Stimulated activated CD4-positive, alpha-beta T cell treated with anti-CD3 and anti-CD28 coated beads, Interleukin-12 subunit alpha, Interleukin-12 subunit beta, amount 100 ng/mL, for 24 hours (primary cell): ENCODE measurements around the gene CREBBP.

Experiments used
- DNase-seq, 2 experiments: peaks; one replicate each; pipeline ENCODE4 v3.0.0-alpha.2; 2020; ENCODE audit warnings: low read depth in 2 of 2

CREBBP gene

DNA sequence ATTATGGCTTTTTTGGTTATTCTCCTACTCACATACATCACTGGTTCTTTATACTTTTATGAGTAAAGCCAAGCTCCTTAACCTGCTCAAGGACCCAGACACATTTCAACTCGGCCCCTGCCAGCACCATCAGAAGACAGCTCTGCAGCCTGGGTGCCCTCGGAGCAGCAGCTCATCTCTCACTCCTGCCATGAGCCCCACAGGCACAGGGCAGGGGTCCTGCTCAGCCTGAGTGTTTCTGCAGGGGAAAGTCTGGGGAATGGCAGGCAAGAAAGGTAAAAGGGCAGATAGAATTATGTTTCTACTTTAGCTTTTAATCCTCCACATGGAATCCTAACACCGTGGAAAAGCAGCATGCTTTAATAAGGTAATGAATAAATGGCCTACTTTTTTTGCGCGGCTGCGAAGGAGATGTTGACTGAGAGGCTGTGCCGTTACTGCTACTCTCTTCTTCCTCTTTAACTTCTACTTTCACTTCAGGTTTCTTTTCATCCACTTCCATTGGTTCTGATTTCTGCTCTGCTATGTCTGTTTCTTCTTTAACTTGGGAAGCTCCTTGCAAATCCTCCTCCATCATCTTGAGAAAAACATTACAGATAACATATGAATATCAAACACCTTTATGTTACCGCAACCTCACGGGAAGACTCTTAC lies 113.1 kb downstream of the CREBBP start:
- no peak for DNase-seq

DNA sequence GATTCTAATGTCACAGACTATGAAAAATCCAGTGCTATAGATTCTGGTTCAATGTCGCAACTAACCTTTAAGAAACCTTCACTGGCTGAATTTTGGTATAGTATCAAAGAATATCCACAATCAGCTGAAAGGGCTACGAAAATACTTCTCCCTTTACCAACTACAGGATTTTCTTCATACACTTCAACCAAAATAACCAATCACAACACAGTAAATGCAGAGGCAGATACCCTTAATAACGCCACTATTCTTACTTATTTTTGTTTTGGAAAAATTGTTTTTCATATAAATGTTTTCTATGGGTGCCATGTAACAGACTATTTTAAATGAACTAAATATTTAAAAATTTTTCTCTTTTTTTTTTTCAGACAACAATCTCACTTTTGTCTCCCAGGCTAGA lies 114.3 kb downstream of the CREBBP start:
- no peak for DNase-seq

DNA sequence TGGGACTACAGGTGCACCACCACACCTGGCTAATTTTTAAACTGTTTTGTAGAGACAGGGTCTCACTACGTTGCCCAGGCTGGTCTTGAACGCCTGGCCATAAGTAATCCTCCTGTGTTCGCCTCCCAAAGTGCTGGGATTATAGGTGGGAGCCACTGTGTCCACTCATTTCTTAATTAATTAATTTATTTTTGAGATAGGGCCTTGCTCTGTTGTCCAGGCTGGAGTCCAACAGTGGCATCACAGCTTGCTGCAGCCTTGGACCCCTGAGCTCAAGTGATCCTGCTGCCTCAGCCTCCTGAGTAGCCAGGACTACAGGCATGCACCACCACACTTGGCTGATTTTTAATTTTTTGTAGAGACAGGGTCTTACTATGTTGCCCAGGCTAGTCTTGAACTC lies 116.1 kb downstream of the CREBBP start:
- no peak for DNase-seq

DNA sequence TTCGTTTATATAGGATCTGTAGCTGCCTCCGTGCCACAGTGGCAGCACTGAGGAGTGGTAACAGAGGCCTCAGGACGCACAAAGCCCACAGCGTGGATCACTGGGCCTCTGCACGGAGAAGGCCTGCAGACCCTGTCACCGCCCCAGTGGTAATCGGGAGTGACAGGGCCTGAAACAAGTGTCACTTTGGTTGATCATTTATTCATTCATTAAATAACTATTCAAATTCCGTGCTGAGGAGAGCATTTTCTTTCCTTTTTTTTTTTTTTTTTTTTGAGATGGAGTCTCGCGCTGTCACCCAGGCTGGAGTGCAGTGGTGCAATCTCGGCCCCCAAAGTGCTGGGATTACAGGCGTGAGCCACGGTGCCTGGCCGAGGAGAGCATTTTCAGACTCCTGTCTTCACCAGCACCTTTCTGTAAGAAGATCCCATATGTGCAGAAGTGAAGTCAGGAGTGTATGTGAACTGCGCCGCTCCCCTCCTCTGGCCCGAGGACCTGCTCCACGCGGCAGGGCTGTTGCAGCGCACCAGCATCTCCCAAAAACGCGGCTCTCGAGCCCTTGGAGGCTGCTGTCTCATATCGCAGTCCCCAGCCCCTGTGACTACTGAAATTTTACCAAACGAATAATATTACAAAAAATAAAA lies 118.3 kb downstream of the CREBBP start:
- DNase-seq: no peak

DNA sequence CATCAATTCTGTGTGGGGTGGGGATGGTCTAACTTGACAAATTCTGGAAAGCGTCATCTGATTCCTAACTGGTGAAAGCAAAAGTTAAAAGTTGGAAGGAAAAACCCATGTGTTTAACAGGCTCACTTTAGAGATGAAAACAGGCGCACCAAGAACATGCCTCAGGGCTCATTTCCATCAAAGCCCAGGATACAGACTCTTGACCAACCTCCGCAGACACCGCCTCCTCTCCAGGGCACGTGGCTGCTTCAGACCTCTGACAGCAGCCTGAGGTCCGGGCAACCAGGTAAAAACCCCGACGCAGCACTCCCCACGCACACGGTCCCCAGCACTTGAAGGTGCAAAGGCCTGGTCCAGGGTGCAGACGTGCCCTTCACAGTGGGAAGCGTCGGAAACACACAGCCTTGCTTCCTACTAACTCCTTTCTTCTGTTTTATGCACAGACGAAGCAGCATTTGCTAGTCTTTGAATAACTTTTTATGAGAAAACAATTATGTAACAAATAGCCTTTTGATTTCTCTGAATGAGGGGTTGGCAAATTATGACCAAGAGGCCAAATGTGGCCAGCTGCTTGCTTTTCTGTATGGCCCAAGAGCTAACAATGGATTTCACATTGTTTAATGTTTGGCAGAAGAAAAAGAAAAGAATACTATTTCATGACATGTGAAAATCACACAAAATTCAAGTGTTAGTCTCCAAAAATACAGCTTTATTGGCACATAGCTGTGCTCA lies 119.0 kb downstream of the CREBBP start:
- no peak for DNase-seq

DNA sequence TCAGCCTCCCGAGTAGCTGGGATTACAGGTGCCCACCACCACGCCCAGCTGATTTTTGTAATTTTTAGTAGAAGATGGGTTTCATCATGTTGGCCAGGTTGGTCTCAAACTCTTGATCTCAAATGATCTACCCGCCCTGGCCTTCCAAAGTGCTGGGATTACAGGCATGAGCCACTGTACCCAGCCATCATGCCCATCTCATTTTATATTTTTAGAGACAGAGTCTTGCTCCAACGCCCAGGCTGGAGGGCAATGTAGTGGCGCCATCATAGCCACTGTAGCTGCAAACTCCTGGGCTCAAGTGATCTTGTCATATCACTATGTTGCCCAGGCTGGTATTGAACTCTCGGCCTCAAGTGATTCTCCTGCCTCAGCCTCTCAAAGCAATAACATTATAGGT lies 120.0 kb downstream of the CREBBP start:
- DNase-seq: no peak

DNA sequence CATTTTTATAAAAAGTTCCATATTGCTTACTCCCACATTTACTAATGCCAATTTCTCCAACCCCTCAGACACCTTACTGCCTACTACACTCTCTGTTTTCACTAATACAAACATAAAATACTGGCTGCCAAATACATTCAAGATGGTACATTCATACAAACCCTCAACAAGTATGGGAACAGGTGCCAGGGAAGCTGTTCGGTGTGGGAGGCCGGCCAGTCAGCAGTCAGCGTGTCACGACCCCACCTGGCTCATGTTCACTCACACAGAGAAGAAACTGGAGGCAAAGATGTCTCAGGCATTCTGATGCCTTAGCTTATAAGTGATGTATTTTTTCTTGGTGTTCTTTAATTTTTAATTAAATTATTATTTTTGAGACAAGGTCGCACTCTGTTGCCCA lies 120.8 kb downstream of the CREBBP start:
- DNase-seq: no peak

DNA sequence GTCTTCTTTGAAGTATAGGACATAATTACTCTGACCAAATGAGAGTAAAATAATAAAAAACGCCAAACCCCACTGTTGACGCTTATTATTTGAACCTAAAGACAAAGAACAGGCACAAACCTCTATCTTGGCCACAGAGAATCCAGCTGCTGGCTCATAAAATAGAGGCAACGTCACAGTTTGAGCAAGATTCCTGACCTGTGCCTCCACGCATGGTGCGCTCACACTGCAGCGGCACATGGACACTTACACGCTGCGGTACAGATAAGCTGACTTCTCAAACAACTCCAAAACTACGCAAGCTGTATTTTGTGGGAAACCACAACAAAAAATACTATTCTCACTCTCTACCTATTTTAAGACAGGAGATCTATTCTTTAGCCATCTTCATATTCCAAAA lies 124.4 kb downstream of the CREBBP start:
- DNase-seq: no peak

DNA sequence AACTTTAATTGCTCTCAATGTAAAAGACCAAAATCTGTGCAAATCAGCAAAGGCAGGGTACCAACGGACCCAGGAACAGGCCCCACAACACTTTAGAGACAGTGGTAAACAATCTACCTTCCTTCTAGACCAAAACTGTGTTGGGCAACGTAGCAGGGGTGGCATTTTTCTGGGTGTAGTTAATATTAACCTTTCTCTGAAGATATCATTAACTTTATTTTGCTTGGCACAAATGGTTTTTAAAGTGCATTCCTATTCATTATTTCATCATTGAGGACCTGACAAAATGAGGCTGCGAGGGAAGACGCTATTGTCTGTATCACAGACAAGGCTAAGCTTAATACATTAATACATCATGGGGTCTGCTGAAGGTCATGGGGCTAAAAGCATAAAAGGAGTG lies 125.3 kb downstream of the CREBBP start:
- DNase-seq: no peak

DNA sequence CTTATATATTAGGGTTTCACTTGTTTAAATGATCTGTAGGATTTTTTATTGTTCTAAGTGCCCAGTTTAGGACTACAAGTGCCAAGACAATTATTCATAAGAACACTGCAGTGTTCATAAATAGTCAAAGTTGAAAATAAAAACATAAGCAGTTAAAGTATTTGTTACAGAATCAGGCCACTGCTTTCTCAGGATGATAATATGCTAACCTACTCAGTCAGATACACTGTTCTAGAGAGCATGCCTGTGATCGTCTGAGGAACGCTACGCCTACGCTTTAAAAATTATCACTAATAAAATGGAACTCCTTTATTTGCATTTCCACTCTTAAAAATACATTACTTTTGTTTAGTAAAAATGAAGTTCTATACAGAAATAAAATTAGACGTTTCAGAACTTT lies 125.7 kb downstream of the CREBBP start:
- DNase-seq: no peak

DNA sequence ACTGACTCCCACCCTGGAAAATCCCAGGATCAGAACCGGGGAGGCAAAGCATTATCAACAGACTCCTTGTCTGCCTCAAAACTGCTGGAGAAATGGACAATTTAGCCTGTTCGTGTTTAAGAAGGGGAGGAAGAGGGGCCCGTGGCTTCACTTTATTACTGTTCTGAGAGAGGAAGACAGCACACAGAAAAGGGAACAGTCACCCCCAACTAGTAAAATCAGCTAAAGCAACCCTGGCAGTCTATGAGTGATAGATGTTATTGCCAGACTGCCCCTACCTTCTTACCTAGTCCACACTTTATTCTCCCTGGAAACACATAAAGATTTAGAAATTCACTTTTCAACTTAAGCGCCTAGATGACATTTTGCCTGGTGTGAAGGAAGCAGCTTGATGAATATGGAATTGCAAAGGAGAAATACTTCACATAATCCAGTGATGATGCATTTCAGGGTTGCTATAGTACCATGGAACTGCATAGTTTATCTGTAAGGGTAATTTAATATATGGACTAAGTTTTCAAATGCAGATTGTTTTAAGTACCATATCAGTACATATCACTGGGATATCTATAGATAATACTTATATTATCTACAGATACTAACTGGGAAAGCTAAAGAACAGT lies 126.3 kb downstream of the CREBBP start:
- DNase-seq: no peak

DNA sequence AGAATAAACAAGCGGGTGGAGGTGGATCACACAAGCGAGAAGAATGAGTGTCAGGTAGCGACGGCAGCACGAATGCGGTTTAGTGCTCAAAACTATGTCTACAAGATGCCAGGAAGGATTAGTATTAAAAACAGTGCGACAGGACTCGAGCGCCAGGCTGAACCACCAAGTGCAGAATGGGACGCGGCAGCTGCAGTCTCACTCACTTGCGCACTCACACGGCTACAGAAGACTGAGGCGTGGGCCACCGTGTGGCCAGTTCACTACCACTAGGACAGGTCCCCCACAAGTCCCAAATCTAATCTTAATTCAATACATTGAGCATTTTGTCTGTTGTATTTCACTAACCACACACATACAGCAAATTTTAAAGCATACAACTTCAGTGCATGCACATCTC lies 127.5 kb downstream of the CREBBP start:
- DNase-seq: no peak

DNA sequence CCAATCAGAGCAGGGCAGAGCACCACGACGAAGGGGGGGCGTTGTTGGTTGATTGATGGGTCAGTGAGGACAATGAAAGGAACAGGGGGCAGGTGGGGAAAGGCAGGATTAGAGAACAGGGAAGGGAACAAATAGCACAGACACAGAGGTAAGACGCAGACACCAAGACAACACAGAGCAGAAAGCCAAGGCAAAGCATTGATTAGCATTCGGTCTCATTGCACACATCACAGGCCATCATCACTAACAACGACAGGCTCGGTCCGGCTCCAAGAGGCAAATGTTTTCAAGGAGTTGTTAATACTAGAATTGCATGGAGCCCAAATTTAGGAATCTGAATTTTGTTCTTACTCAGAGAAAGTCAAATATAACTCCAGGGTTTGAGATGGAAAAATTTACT lies 128.6 kb downstream of the CREBBP start:
- DNase-seq: no peak

DNA sequence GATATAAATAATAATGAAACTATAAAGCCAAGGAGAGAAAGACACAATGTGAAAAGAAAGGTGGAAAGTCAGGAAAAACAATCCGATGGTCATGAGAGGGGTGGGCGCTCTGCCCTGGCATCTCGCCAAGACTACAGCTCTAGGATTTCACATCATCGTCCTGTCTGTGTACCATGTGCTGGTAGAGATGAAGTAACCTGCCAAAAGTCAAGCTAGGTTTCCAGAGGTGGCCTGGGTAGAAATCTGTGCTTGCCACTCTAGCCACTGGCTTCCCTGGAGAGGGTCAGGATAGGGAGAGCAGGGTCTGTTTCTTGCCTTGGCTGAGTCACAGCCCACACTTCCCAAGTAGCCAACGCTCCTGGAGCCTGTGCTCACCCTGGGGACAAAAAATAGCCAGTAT lies 132.2 kb downstream of the CREBBP start:
- no peak for DNase-seq

DNA sequence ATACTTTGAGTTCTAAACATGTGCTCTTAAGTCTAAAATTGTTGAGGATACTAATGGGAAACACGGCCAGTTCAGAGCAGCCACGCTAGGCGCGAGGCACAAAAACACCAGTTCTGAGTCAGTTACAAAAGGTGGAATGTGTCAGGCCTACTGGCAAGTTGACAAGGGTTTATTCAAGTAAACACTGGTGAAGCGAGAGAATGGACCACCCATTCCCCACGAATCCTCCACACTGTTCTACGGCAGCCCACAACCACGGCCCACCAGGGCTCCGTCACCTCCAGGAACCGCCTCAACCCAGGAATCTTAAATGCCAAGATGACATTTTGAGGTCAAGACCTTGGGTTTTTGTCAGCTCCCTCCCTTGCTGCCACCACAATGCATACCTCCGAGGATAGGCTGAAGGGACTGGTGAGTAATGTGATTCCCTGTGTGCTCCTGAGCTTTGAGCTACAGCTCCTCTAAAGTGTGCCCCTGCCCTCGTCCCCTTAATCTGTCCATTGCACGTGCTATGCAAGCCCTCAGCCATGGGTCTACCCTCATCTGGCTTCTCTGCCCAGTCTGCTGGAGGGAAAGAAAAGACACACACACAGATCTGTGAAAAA lies 134.7 kb downstream of the CREBBP start:
- no peak for DNase-seq

DNA sequence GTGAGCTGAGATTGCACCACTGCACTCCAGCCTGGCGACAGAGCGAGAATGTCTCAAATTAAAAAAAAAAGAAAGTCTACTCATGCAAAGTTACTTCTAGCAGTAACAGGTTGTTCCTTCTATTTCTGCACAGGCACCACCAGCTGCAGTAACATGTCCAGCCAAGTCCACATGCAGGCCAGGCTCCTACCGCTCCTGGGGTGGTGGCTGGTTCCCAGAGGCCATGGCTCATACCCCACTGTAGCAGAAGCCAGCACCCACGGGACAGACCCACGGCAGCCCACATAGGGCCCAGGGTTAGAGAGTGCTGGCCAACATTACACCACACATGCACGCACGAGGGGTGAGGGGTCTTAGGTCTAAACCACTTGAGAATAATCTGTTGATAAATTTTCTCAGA lies 136.5 kb downstream of the CREBBP start:
- DNase-seq: no peak

DNA sequence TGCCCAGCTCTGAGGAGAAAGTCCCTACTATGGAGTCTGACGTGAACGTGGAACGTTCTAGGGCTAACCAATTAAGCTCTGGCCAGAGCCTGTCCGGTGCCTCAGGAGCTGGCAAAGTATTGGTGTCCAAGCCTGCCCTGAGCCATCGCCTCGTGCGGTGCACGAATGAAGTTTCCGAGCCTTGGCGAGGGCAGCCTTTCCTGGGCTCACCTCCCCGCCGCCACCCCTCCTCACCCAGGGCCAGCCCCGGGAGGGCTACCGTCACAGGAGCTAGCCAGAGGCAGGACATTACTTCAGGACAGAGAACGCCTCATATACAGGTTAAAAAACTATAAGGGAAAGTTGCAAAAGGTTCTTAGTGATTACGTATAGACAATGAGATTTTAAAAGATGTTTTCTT lies 139.6 kb downstream of the CREBBP start:
- DNase-seq: no peak

DNA sequence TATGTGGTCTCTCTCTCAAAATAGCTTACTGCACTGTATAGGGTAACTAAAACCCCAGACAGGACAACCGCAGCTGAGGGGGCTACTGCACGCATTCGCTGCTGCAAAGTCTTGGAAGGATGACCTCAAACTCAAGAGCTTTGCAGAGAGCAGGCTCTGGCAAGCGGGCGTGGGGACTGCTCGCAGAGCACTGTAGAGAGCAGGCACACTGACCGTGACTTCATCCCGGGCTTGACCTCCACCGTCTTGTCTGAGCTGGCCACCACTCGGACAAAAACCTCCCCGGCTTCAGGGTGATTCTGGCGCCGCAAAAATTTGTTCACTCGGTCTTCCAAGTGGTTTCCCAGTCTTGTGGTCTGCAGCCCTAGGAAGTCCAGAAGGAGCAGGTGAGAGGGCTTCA lies 140.3 kb downstream of the CREBBP start:
- DNase-seq: no peak

DNA sequence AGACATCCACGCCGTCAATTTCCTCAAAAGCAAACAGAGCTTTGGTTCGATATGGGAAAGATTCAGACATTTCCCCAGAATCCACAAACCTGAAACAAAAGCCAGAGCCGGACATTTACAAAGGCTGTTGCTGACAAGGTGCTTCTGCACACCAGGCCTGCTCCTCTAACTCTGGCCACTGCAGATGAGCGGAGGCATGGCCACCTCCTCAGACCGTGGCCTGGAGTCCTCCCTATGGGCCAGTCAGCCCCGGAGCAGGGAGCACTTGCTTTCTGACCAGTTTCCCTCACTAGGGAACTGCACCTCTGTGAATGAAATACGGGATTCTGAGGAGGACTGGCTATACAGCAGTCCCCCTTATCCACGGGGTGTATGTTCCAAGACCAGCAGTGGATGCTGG lies 140.9 kb downstream of the CREBBP start:
- no peak for DNase-seq

DNA sequence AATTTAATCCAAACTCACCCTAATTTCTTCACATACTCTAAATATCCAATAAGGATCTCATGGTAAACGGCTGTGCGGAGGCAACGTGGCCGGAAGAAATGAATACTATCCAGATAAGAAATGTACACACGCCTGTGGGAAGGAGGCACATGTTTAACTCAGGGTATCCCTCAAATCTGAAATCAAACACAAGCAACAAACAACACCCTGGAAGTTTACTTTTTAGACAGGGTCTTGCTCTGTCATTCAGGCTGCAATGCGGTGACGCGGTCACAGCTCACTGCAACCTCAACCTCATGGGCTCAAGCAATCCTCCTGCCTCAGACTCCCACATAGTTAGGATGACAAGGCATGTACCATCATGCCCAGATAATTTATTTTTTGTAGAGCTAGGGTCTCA lies 142.0 kb downstream of the CREBBP start:
- no peak for DNase-seq

DNA sequence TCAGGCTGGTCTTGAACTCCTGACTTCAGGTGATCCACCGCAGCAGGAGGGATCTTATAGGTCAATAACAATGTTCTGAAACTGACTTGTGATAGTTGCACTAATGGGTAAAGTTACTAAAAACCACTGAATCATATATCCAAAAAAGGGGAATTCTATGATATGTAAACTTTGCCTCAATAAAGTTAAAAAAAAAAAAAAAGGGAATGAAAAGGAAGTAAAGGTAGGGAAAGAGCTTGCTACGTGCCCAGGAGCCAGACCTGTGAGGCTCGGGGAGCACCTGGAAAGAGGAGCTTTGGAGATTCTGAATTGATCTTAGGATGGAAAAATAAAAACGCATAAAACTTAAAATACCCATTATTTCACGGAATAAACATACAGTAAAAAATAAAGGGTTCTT lies 142.4 kb downstream of the CREBBP start:
- DNase-seq: no peak

DNA sequence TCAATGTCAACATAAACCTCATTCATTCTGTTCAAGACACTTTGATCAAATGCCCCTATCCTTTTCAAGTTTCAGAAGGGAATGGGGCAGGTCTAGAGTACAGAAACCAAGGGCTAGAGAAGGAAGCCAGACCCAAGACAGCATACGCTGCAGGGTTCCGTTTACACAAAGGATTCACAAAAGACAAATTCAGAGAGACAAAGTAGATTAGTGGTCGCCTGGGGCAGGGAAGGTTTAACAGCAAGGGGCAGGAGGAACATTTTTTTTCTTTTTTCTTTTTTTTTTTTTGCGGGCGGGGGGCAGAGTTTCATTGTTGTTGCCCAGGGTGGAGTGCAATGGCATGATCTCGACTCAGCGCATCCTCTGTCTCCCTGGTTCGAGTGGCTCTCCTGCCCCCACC lies 143.3 kb downstream of the CREBBP start:
- no peak for DNase-seq

DNA sequence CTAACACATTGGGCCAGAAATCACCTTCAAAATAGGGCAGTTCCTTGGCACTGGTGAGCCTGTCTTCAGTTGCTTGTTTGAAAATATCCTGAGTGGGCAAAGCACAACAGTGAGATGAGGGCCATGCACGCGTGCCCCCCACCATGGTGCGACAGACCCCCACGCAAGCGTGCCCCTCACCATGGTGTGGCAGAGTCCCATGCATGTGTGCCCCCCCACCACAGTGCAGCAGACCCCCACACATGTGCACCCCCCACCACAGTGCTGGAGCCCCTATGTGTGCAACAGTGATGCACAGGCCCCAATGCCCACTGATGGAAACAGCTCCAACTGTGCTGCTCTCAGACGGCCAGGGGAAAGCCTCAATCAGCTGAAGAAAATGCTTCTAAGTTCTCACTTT lies 144.4 kb downstream of the CREBBP start:
- no peak for DNase-seq
